ENCODE measurements around the gene CBX2. TPM values are rescaled to one million over a fixed set of nuclear protein-coding genes. Genes with fewer than 3 reads are reported as not detected.

CBX2 gene
- polyA plus RNA-seq, 1 of the 3 experiments (the other 2 are of a cell fraction) = 22.4 TPM

DNA sequence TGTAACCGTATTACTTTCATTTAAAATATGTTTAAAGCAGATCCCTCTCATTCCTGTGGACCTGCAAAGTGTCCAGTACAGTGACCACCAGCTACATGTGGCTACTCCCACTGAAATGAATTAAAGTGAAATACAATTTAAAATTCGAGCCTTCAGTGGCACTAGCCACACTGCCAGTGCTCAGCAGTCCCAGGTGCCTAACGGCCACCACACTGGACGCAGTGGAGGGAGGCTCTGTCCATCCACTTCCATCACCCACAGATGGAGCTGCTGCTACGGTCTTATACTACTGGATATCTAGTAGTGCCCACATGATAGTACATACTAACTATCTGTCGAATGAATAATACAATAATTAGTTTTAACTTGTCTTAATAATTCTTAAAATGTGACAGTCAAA, 2.3 kb upstream of the CBX2 start:
- Histone ChIP-seq H2AFZ (ENCODE audit: low read depth) (no peak overlapping the region), H3K4me1 (ENCODE audit: control insufficient read depth in 1 of 2, insufficient read depth in 2 of 2, low read depth in 1 of 2, low read length in 1 of 2) (peaks cover 0 to 20% of the 10 kb centered on the region in 2 experiments; a peak in 3 of 4 replicates), H3K79me2 (ENCODE audit: insufficient read depth) (peaks cover 25% of the 10 kb centered on the region), H3K27me3 (ENCODE audit: insufficient read depth) (peaks cover 27% of the 10 kb centered on the region), H3K9ac (no peak overlapping the region), H4K20me1 (ENCODE audit: insufficient read depth) (peaks cover 16% of the 10 kb centered on the region; the same call in 1 of the 2 replicates), H3K27ac (ENCODE audit: low read depth in 2 of 2, low read length in 1 of 2) (no peak overlapping the region), H3F3A (replicated peaks; ENCODE audit: insufficient read depth) (peaks cover 11% of the 10 kb centered on the region), H3K9me3 (no peaks in the 10 kb centered on the region), H3K4me3 (ENCODE audit: low read depth in 2 of 2, low read length in 1 of 2) (no peak overlapping the region), H3K36me3 (replicated peaks in 1 of 2; ENCODE audit: control insufficient read depth in 1 of 2, insufficient read depth in 2 of 2, low read length in 1 of 2) (peaks cover 1 to 11% of the 10 kb centered on the region in 2 experiments), H3K4me2 (no peak overlapping the region), H3K9me2 (no peaks in the 10 kb centered on the region)
- no peak for TF ChIP-seq POLR2AphosphoS5 (IDR thresholded peaks at IDR 0.05; ENCODE audit: low read depth, low read length)
- TF ChIP-seq RAD21 (IDR thresholded peaks at IDR 0.05; ENCODE audit: low read length) = peak; percentile 33; the same call in 1 of the 2 replicates
- WGBS (ENCODE audit: low lambda C conversion rate) = 74% methylated on average over 6 of the region's 6 CpGs
- CTCF ChIA-PET = interaction anchor here (0.7 to 6.6 kb wide), 12 partner anchors 12 to 552 kb away, joined by 3 to 82 read pairs (median 6); partner anchors contain the start of gene CBX4
- POLR2A ChIA-PET = interaction anchor here (1.1 kb wide), 1 partner anchor 63 kb away, joined by 3 read pairs; the partner anchor contains the start of gene CBX4
- DNase-seq = no peak

- ChIA-PET POLR2A (interaction anchor here (1.1 kb wide), 1 partner anchor 62 kb away, joined by 3 read pairs; the partner anchor contains the start of gene CBX4), CTCF (interaction anchor here (0.6 to 6.6 kb wide), 17 partner anchors 10 to 552 kb away, joined by 3 to 82 read pairs (median 6); partner anchors contain the start of gene CBX4)
These were observed 1.4 kb upstream of the CBX2 start for GRCh38 chr17:79776376-79777119.

More at GRCh38 chr17:79776376-79777119, 1.4 kb upstream of the CBX2 start:
- H2AFZ ChIP-seq (ENCODE audit: low read depth) = no peak overlapping the region
- H3K4me1 ChIP-seq (ENCODE audit: control insufficient read depth in 1 of 2, insufficient read depth in 2 of 2, low read depth in 1 of 2, low read length in 1 of 2) = peaks cover 0 to 20% of the 10 kb centered on the region in 2 experiments; a peak in 3 of 4 replicates
- TF ChIP-seq RCOR1 (IDR thresholded peaks at IDR 0.05; ENCODE audit: low read length) (no peak), CTCF (IDR thresholded peaks at IDR 0.05) (no peak), NFIC (IDR thresholded peaks at IDR 0.05; ENCODE audit: borderline replicate concordance) (no peak), NRF1 (IDR thresholded peaks at IDR 0.05; ENCODE audit: low read depth, low read length) (no peak), RFX5 (IDR thresholded peaks at IDR 0.05; ENCODE audit: low read length) (no peak), GATA2 (CRISPR knock-in tag; IDR thresholded peaks at IDR 0.05) (no peak), RAD21 (IDR thresholded peaks at IDR 0.05; ENCODE audit: low read length) (no peak), CHD2 (IDR thresholded peaks at IDR 0.05; ENCODE audit: low read length, partially characterized antibody) (no peak), JUND (IDR thresholded peaks at IDR 0.05) (no peak), GABPA (IDR thresholded peaks at IDR 0.05; ENCODE audit: low read depth) (no peak), SMC3 (IDR thresholded peaks at IDR 0.05; ENCODE audit: low read depth, low read length) (no peak), IRF3 (IDR thresholded peaks at IDR 0.05; ENCODE audit: low read depth, low read length) (no peak), TCF12 (IDR thresholded peaks at IDR 0.05) (no peak), RXRA (IDR thresholded peaks at IDR 0.05; ENCODE audit: borderline replicate concordance, low read depth) (no peak), FOXJ3 (CRISPR knock-in tag; IDR thresholded peaks at IDR 0.05) (no peak), TEAD4 (IDR thresholded peaks at IDR 0.05; ENCODE audit: borderline replicate concordance, insufficient read depth) (no peak)
- TF ChIP-seq, protein P1, sequence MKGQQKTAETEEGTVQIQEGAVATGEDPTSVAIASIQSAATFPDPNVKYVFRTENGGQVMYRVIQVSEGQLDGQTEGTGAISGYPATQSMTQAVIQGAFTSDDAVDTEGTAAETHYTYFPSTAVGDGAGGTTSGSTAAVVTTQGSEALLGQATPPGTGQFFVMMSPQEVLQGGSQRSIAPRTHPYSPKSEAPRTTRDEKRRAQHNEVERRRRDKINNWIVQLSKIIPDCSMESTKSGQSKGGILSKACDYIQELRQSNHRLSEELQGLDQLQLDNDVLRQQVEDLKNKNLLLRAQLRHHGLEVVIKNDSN (IDR thresholded peaks at IDR 0.05; ENCODE audit: borderline replicate concordance, low read depth) = no peak
- TF ChIP-seq, protein P2, sequence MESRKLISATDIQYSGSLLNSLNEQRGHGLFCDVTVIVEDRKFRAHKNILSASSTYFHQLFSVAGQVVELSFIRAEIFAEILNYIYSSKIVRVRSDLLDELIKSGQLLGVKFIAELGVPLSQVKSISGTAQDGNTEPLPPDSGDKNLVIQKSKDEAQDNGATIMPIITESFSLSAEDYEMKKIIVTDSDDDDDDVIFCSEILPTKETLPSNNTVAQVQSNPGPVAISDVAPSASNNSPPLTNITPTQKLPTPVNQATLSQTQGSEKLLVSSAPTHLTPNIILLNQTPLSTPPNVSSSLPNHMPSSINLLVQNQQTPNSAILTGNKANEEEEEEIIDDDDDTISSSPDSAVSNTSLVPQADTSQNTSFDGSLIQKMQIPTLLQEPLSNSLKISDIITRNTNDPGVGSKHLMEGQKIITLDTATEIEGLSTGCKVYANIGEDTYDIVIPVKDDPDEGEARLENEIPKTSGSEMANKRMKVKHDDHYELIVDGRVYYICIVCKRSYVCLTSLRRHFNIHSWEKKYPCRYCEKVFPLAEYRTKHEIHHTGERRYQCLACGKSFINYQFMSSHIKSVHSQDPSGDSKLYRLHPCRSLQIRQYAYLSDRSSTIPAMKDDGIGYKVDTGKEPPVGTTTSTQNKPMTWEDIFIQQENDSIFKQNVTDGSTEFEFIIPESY (IDR thresholded peaks at IDR 0.05; ENCODE audit: borderline replicate concordance, low read depth) = no peak
- peaks cover 31% of the 10 kb centered on the region for H3K79me2 ChIP-seq (ENCODE audit: insufficient read depth)
- H3K36me3 ChIP-seq (replicated peaks in 1 of 2; ENCODE audit: control insufficient read depth in 1 of 2, insufficient read depth in 2 of 2, low read length in 1 of 2) = peaks cover 5 to 20% of the 10 kb centered on the region in 2 experiments
- no peak for DNase-seq
- no peaks in the 10 kb centered on the region for H3K9me2 ChIP-seq
- H3K4me3 ChIP-seq (ENCODE audit: low read depth in 2 of 2, low read length in 1 of 2) = no peak overlapping the region
- peaks cover 18% of the 10 kb centered on the region; the same call in 1 of the 2 replicates for H4K20me1 ChIP-seq (ENCODE audit: insufficient read depth)
- no peak overlapping the region for H3K9ac ChIP-seq
- no peak overlapping the region for H3K4me2 ChIP-seq
- H3K27ac ChIP-seq (ENCODE audit: low read depth in 2 of 2, low read length in 1 of 2) = no peak overlapping the region
- H3K27me3 ChIP-seq (ENCODE audit: insufficient read depth) = peaks cover 27% of the 10 kb centered on the region
- no peaks in the 10 kb centered on the region for H3K9me3 ChIP-seq
- WGBS (ENCODE audit: low lambda C conversion rate) = 87% methylated on average over 11 of the region's 11 CpGs
- H3F3A ChIP-seq (replicated peaks; ENCODE audit: insufficient read depth) = peaks cover 11% of the 10 kb centered on the region

All from SK-N-SH (cell line).